NCI-H2227 (cell line): Measurements from ENCODE around the gene CRACR2A.

Experiments
- DNase-seq: peaks from one replicate; lab custom pipeline; 2025; ENCODE audit not compliant: unreplicated experiment; lab: John Stamatoyannopoulos, UW

CRACR2A gene

GRCh38 chr12:3600039-3600720 lies 152.7 kb downstream of the CRACR2A start:
- peak; percentile 59 for DNase-seq

DNA sequence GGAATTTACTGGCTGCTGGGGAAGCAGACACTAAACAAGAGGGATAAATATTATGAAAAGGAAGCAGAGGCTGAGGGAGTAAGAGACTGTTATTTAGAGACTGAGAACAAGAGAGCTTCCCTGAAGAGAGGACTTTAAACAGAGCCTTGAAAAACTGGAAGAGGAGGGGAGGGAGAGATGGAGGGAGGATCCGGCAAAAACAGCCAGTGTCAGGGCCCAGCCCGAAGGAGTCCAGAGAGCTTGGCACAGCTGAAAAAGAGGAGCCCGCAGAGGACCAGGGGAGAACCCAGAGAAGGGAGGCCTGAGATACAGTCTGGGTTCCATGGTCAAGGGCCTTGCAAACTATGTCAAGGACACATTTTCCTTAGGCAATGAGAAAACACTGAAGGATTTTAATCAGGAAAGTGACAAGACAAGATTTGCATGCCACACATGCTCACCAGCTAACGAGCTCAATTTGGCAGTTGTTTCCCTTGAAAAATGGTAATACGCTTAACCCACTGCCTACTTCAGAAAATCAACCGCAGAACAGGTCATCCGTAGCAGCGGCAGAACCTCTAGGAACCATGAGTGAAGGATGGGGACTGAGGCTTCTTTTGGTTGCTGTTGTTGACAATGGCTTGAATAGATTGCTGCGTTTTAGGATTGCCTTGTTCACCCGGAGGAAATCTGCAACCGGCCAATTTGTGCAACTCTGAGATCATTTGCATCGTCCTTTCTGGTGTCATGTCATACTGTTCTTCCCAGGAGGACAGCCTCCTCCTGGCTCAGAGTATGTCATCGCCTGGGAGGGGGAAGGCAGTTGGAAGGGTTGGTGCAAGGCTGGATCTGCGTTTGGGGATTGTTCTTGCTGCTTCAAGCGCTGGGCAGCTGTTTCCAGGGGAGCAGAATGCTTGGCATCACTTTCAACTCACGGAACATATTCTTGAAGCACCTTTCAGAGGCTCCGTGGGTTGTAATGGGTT lies 153.7 kb downstream of the CRACR2A start:
- no peak for DNase-seq

GRCh38 chr12:3597526-3598210 lies 155.2 kb downstream of the CRACR2A start:
- no peak for DNase-seq

DNA sequence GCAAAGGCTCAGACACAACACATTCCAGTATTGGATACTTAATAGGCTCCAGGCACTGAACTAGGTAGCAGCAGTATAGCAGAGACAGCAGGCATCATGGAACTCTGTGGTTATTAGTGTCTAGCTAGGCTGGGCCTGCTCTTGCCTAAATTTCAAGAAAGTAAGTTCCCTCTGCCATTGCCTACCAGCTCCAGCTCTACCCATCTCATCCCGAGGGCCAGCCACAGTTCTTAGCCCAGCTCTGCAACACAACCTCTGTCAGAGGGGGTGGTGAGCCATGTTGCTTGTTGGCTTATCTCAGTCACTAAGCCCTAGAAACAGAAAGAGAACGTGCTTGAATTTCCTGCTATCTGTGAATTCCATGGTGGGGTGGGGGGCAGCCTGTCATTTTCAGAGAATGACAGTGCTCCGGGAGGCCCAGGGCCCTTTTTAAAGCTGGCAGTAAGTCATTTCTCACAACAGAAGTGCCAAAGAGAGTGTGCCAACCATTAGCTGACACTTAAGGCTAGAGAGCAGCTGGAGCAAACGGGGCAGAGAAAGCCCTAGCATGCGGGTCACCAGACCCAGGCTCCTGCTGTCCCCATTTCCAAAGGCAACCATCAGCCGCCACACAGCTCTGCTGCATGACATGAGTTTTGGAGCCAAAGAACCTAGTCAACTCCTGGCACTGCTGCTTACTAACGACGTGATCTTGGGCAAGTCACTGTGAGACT lies 156.1 kb downstream of the CRACR2A start:
- DNase-seq, result no peak

DNA sequence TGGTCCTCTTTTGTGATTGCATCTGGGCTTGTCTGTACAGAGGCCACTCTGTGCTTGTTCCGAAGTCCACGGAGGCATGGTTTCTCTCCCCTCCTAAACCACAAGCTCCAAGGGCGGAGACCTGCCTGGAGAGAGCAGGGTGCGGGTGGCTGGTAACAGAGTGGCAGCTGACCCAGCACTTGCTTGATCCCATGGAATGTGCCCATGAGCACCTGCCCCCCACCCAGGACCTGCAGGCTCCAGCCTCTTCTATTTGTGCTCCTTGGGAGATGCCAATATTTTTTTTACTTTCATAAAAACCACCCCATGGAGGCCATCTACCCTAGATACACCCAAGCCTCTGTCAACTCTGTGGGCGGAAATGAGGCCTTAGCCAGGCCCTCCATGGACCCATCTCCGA lies 157.2 kb downstream of the CRACR2A start:
- no peak for DNase-seq

- no peak for DNase-seq
These were observed 157.9 kb downstream of the CRACR2A start for GRCh38 chr12:3594966-3595365.

- DNase-seq, result no peak
These were observed 158.9 kb downstream of the CRACR2A start for GRCh38 chr12:3593906-3594483.

- no peak for DNase-seq
These were observed 159.9 kb downstream of the CRACR2A start for GRCh38 chr12:3592856-3593625.

DNA sequence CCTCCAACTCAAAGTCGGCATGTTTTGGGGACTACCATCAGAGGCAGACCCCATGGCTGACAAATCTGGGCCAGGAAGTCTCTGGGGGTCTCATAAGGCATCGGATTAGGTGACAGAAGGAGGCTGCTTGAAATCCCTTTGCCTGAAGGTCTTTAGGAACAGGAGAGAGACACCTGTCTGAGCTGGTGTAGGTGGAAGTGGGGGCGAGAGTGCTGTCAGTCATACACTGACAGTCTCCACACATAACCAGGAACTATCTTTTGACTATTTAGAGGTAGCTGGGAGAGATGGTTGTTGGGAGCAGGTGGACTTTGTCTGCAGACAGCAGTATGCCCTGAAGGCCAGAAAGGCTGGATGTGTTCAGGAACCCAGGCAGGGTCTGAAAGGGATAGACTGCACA lies 163.2 kb downstream of the CRACR2A start:
- DNase-seq, result no peak

GRCh38 chr12:3587402-3588013 lies 165.4 kb downstream of the CRACR2A start:
- DNase-seq, result no peak

DNA sequence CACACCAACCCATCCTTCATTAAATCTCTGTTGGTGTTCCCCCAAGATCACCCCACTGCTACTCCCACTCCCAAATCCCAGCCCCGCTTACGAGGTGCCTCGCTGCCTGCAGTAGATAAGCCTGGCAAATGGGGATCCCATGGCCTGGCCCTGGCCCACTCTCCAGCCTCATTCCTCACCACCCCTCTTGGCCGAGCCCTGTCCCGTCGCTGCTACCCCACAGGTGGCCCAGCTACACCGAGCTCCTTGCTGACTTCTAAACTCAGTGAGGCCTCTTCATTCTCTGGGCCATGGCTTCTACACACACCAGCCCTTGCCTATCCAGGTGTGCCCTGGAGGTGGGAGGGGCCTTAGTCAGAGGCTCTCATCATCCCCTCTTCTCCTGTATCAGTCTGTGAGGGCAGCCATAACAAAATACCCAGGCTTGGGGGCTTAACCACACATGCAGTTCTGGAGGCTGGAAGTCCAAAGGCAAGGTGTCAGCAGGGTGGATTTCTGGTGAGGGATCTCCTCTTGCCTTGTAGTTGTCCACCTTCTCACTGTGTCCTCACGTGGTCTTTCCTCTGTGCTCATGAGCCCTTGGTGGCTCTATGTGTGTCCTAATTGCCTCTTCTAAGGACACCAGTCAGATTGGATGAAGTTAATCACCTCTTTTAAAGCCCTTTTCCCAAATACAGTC lies 169.1 kb downstream of the CRACR2A start:
- no peak for DNase-seq

DNA sequence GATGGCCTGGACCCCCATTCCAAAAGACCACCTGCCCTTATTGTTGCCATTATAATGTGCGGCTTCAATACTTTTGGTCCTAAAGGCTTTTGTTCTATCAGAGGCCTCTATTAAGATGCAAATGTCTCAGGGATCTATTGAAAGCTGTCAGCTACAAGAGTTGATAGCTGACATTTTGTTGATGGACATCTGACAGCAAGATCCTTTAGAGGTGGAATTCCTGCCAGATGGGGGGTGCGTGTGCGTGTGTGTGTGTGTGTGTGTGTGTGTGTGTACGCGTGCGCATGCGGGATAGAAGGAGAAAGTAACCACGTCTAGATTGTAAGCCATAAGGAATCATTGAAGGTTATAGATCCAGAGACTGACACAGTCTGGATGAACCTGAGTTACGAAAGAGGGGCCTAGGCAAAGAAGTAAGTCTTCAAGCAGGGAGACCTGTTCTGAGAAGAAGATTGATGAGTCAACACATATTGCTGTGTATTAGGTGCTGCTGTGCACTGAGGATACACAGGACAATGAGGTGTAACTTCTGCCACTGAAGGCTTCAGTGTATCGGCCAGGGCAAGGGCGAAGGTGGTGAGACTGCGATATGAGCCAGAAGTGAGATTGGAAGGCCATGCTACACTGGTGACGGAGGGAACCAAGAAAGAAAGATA lies 172.7 kb downstream of the CRACR2A start:
- no peak for DNase-seq

- DNase-seq, result peak; percentile 35
These were observed 173.3 kb downstream of the CRACR2A start for GRCh38 chr12:3579446-3580093.

DNA sequence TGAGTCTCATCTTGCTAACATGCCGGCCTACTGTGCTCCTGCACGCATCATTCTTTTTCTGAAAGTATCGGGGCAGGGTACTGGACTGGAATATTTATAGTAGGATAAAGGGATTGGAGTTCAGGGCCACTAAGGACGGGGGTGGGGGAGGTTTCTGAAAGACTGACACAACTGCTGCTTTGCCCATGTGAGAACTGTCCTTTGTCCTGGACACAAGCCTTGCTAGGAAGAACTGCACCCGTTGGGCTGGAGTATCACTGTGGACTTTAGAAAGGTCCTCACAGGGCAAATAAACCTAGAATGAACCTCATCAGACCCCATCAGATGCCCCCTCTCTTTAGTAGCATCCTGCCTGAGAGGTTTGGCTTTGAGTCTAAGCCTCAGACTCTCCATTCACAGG lies 174.4 kb downstream of the CRACR2A start:
- no peak for DNase-seq

DNA sequence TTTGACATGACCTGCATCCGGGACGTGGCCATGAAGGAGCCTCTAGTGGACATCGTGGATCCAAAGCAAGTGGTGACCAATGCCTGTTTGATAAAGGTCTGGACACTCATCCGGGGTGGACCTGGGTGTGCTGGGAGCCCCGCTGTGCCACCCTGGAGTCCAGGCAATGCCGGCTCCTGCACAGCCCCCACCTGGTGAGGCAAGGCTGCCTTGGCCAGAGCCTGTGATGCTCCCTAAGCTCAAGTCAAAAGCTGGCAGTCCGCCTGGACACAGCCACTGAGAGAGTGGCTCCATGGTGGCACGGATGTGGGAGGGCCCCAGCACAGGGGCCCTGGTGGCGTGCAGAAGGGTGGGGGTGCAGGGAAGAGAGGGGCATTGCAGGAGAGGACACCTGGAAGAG lies 176.0 kb downstream of the CRACR2A start:
- DNase-seq, result no peak

DNA sequence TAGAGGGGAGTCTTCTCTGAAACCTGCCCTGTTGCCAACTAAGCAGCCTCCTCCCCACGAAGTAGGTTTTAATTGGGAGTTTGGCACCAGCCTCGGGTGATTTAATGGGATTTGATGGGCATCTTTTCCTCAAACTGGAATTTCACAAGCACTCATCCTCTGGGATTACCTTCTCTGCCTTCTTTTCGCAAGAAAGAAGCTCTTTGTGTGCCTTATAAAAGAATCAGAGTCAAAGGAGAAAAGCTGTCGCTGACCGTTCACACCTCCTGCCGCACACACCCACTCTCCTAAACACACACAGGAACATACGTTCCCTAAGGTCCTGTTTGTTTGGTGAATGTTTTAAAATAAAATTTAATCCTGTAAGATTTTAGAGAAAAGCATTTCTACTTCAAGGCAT lies 177.9 kb downstream of the CRACR2A start:
- no peak for DNase-seq

- DNase-seq, result peak; percentile 39
These were observed 180.3 kb downstream of the CRACR2A start for GRCh38 chr12:3572560-3572959.

DNA sequence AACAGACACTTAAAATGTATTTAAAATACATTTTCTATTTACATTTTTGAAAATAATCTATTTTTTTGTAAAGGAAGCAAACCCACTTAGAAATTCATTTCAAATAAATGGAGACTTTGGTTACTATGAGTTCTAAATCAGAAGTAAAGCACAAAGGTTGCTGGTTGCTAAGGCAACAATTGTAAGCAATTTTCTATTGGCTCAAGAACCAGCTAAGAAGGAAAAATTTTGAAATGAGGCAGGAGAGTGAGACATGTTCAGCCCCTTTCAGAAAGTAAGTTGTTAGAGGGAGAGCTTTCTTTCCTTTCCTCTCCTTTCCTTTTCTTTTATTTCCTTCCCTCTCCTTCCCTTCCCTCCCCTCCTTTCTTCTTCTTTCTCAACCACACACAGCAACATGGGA lies 181.2 kb downstream of the CRACR2A start:
- DNase-seq, result no peak
